Endothelial cell (in vitro differentiated cells): ENCODE results near the gene KCNMA1. TPM values are rescaled to one million over a fixed set of nuclear protein-coding genes. Genes with fewer than 3 reads are reported as not detected.

ENCODE experiments used
- DNase-seq: peaks from one replicate; pipeline ENCODE4 v3.0.0; 2021; ENCODE audit warnings: low spot score
- H3K27ac Mint-ChIP-seq: one replicate; pipeline ENCODE4 v1.8.0; 2021; ENCODE audit warnings: mixed read lengths, inconsistent platforms; ENCODE audit not compliant: unreplicated experiment
- H3K27me3 Mint-ChIP-seq: one replicate; pipeline ENCODE4 v1.8.0; 2021; ENCODE audit warnings: mild to moderate bottlenecking, moderate library complexity, mixed read lengths, inconsistent platforms; ENCODE audit not compliant: unreplicated experiment
- H3K36me3 Mint-ChIP-seq: one replicate; pipeline ENCODE4 v1.8.0; 2021; ENCODE audit warnings: mild to moderate bottlenecking, low read depth, mixed read lengths, inconsistent platforms; ENCODE audit not compliant: unreplicated experiment
- H3K4me1 Mint-ChIP-seq: one replicate; pipeline ENCODE4 v1.8.0; 2021; ENCODE audit warnings: mild to moderate bottlenecking, mixed read lengths, inconsistent platforms; ENCODE audit not compliant: unreplicated experiment
- H3K4me3 Mint-ChIP-seq: one replicate; pipeline ENCODE4 v1.8.0; 2021; ENCODE audit warnings: mild to moderate bottlenecking, mixed read lengths, inconsistent platforms; ENCODE audit not compliant: unreplicated experiment
- H3K9me3 Mint-ChIP-seq: one replicate; pipeline ENCODE4 v1.8.0; 2021; ENCODE audit warnings: mixed read lengths, inconsistent platforms; ENCODE audit not compliant: unreplicated experiment
- total RNA-seq: library from RNA; stranded (reverse); fragmentation: NEBNext Ultra II Directional; extraction: Animal tissue kit (Norgen Biotek cat#: 25700); gene quantifications from one replicate; pipeline ENCODE4 v1.2.1, GENCODE V29; 2021; ENCODE audit not compliant: unreplicated experiment
- TF ChIP-seq, protein P1 (sequence below): fragments of 200-600 bp; sonication (generic); IDR thresholded peaks from one replicate; pipeline ENCODE4 v1.5.0; 2021; ENCODE audit warnings: antibody characterized with exemption; ENCODE audit not compliant: unreplicated experiment

Gene KCNMA1
- total RNA-seq, 1 donor from 2014 or later = 5.1 TPM

DNA sequence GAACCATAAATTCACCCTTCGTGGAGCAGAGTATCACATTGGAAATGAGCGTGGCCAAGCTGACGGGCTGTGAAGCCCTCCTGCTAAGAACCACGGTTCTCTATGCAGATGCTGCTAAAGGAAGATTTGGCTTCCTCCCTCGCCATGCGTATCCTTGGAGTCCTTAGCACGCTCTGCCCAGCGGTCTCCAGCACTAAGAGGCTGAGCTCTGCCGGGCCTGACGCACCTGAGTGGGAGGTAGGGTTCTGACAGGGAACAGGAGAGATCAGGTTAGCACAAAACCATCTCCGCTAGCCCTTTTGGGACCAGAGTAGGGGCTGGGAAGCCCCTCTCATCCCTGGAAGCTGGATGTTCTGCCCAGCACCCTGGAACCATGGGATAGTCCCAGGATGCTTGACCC, 225.8 kb downstream of the KCNMA1 start:
- peaks cover 3% of the 10 kb centered on the region for H3K27me3 Mint-ChIP-seq
- no peaks in the 10 kb centered on the region for H3K36me3 Mint-ChIP-seq
- H3K4me1 Mint-ChIP-seq = peaks cover 13% of the 10 kb centered on the region
- no peak overlapping the region for H3K27ac Mint-ChIP-seq
- H3K4me3 Mint-ChIP-seq = no peak overlapping the region
- H3K9me3 Mint-ChIP-seq = no peaks in the 10 kb centered on the region
- DNase-seq = no peak
- TF ChIP-seq, protein P1, sequence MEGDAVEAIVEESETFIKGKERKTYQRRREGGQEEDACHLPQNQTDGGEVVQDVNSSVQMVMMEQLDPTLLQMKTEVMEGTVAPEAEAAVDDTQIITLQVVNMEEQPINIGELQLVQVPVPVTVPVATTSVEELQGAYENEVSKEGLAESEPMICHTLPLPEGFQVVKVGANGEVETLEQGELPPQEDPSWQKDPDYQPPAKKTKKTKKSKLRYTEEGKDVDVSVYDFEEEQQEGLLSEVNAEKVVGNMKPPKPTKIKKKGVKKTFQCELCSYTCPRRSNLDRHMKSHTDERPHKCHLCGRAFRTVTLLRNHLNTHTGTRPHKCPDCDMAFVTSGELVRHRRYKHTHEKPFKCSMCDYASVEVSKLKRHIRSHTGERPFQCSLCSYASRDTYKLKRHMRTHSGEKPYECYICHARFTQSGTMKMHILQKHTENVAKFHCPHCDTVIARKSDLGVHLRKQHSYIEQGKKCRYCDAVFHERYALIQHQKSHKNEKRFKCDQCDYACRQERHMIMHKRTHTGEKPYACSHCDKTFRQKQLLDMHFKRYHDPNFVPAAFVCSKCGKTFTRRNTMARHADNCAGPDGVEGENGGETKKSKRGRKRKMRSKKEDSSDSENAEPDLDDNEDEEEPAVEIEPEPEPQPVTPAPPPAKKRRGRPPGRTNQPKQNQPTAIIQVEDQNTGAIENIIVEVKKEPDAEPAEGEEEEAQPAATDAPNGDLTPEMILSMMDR = no peak

DNA sequence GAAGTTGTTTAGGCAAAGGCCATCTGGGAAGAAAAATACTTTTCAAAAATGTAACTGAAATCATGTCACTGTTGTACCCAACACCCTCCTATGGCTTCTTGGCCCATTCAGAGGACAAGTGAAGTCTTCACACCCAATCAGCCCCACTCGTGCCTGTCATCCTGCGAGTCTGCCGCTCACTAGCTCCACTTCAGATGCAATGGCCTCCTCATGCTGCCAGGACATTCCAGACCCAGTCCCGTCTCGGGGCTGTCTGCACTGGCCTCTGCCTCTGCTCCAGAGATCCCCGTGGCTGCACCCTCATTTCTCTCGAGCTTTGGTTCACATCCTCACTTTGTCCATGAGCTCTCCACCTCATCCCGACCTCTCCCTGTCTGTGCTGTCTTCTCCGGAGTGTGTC, 227.1 kb downstream of the KCNMA1 start:
- no peak overlapping the region for H3K27ac Mint-ChIP-seq
- TF ChIP-seq, protein P1 = no peak
- H3K27me3 Mint-ChIP-seq = peaks cover 7% of the 10 kb centered on the region
- H3K4me1 Mint-ChIP-seq = peaks cover 17% of the 10 kb centered on the region
- H3K4me3 Mint-ChIP-seq = no peak overlapping the region
- H3K9me3 Mint-ChIP-seq = no peaks in the 10 kb centered on the region
- no peaks in the 10 kb centered on the region for H3K36me3 Mint-ChIP-seq
- DNase-seq = no peak

DNA sequence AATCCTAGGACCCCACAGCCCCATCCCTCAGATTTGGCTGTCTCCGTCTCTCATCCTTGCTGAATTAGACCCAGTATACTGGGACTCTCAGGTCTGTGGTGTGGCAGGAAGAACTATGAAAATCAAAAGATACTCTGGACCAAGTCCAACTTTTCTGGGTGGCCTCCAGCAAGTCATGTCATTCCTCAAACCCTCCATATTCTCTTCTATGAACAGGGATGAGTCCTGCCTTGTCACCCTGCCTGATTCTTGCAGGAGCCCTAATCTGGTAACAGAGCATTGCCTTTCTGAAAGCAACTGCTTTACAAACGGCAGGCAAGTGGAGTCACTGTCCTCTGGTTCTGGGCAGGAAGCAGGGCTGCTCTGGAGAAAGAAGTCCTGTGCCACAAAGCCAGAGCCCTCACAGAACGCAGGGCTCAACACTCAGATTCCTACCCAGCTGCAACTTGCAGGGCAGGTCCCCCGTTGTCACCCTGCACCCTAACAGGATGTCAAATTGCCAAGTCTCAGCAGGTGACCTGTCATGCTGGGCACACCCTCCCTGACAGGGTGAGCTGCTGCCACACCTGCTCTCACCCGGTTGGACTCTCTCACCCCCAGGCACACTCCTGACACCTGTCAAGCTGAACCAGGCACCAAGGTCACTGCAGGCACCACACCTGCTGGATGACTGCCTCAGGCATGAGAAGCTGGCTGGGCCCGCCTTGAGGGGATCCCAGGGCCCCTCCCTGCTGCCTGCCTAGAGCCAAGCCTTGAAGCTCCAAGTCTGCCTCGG, 227.7 kb downstream of the KCNMA1 start:
- TF ChIP-seq, protein P1 = no peak

DNA sequence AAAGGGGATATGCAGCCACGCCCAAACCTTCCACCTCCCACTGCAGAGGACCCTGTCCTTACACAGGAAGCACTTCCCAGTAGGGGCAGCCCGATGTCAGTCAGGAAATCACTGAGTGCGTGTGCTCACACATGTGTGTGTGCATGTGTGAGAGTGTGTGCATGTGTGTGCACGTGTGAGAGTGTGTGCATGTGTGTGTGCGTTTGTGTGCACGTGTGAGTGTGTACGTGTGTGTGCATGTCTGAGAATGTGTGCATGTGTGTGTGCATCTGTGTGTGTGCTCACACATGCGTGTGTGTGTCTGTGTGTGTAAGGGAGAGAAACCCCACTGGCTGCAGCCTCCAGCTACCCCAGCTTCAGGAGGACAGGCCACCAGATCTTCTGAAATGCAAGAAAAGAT, 229.3 kb downstream of the KCNMA1 start:
- Mint-ChIP-seq H3K4me1 (peaks cover 18% of the 10 kb centered on the region), H3K27ac (no peak overlapping the region), H3K27me3 (peaks cover 7% of the 10 kb centered on the region), H3K36me3 (no peaks in the 10 kb centered on the region), H3K9me3 (no peaks in the 10 kb centered on the region), H3K4me3 (no peak overlapping the region)
- TF ChIP-seq, protein P1 = no peak
- no peak for DNase-seq

More for the DNA sequence above, 227.7 kb downstream of the KCNMA1 start:
- Mint-ChIP-seq H3K27ac (no peak overlapping the region), H3K27me3 (peaks cover 7% of the 10 kb centered on the region), H3K36me3 (no peaks in the 10 kb centered on the region), H3K4me1 (peaks cover 18% of the 10 kb centered on the region), H3K4me3 (no peak overlapping the region), H3K9me3 (no peaks in the 10 kb centered on the region)
- no peak for DNase-seq

DNA sequence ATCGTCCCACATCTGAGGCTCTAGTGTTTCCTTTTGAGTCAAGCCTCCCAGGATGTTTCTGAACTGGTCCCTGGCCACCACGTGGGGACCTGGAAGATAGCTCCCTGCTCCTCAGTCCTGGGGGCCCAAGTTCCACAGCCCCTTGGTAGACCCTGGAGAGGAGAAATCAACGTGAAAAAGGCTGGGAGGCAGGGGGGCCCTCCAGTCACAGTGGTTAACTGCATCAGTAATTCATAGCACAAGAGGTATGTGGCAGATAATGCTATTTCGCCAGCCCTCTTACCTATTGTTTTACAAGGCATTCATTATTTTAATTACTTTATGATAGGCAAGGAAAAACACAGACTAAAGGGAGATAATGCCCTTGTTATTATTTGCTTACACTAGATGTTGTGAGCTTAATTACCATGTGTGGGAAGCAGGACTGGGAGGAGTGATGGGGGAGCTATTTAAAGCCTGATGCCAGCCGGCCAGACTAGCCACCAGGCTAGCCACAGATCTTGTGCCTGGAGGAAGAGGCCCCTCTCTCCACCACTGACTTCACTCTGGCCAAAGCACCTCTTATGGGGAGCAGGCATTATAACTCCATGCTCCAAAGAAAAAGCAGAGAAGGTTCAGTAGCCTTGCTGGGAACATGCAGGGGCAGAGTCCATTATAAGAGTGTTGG, 230.7 kb downstream of the KCNMA1 start:
- peaks cover 18% of the 10 kb centered on the region for H3K4me1 Mint-ChIP-seq
- TF ChIP-seq, protein P1 = no peak
- no peak overlapping the region for H3K27ac Mint-ChIP-seq
- H3K36me3 Mint-ChIP-seq = no peaks in the 10 kb centered on the region
- no peak for DNase-seq
- peaks cover 7% of the 10 kb centered on the region for H3K27me3 Mint-ChIP-seq
- no peaks in the 10 kb centered on the region for H3K9me3 Mint-ChIP-seq
- no peak overlapping the region for H3K4me3 Mint-ChIP-seq
